Measurements from ENCODE around the gene ZFAND3. TPM values are rescaled to one million over a fixed set of nuclear protein-coding genes. Genes with fewer than 3 reads are reported as not detected.

ZFAND3 gene
- total and polyA plus RNA-seq, 10 of the 15 experiments (the other 5 are each of a cell fraction or from before 2014, with no cell fraction given) = 0.90 to 34.4 (median 16.3) TPM

GRCh38 chr6:37903351-37904340 lies 84.1 kb downstream of the ZFAND3 start:
- no peaks in the 10 kb centered on the region for H3K9me3 ChIP-seq (replicated peaks; ENCODE audit: control insufficient read depth, insufficient read depth, low read length)
- DNase-seq (ENCODE audit: low read depth, low spot score) (no peak), FAIRE-seq (no peak), ATAC-seq (0 out of 3 replicates have a peak, but pooled peaks have one; percentile 21)
- BruUV-seq (replicated peaks) = no TSS peak
- TF ChIP-seq CEBPB (IDR thresholded peaks at IDR 0.05; ENCODE audit: borderline replicate concordance in 1 of 2, low read depth in 2 of 2, low read length in 2 of 2) (no peak), YBX1 (IDR thresholded peaks at IDR 0.05) (no peak), HDGF (IDR thresholded peaks at IDR 0.05) (no peak), MYB (IDR thresholded peaks at IDR 0.05; ENCODE audit: borderline replicate concordance, low read depth, low read length) (no peak), EED (IDR thresholded peaks at IDR 0.05; ENCODE audit: low read depth) (no peak), POLR2AphosphoS5 (IDR thresholded peaks at IDR 0.05; ENCODE audit: low read length) (no peak), BMI1 (IDR thresholded peaks at IDR 0.05; ENCODE audit: borderline replicate concordance) (no peak)
- SMC1A ChIA-PET (ENCODE audit: uncharacterized antibody, unreplicated experiment) = interaction anchor here (0.7 to 1.8 kb wide), 9 partner anchors 9 to 82 kb away, joined by 3 to 9 read pairs (median 4); no protein-coding TSS in a partner anchor
- H2AFZ ChIP-seq (ENCODE audit: control insufficient read depth, low read depth, low read length) = no peak overlapping the region
- H3K4me1 ChIP-seq (ENCODE audit: control insufficient read depth, insufficient read depth, low read length) = no peaks in the 10 kb centered on the region
- H3K79me2 ChIP-seq (ENCODE audit: control insufficient read depth, insufficient read depth, low read length) = peaks cover 43% of the 10 kb centered on the region
- intact Hi-C loops (cut with micrococcal nuclease; ENCODE audit: unreplicated experiment) (no loop called here), in situ Hi-C loops (cut with MboI) (no loop called here)
- CTCF ChIA-PET = interaction anchor here (0.9 to 1.6 kb wide), 6 partner anchors 9 to 591 kb away, joined by 3 to 4 read pairs (median 4); no protein-coding TSS in a partner anchor
- H3K27me3 ChIP-seq (replicated peaks in 1 of 2; ENCODE audit: control insufficient read depth in 2 of 2, insufficient read depth in 2 of 2, low read length in 1 of 2) = no peaks in the 10 kb centered on the region
- no peak overlapping the region for H3K27ac ChIP-seq (ENCODE audit: control insufficient read depth, insufficient read depth)
- H3K4me3 ChIP-seq = no peak overlapping the region
- H3K36me3 ChIP-seq (ENCODE audit: control insufficient read depth in 2 of 2, insufficient read depth in 2 of 2, low read length in 1 of 2) = no peaks in the 10 kb centered on the region; a peak in 1 of 4 replicates
- POLR2A ChIA-PET = no interaction called here
- 82% methylated on average over 9 of the region's 9 CpGs for WGBS (ENCODE audit: insufficient coverage, insufficient replicate concordance, low lambda C conversion rate, missing lambda C conversion rate)
- H3K9ac ChIP-seq (ENCODE audit: control insufficient read depth, insufficient read depth, low read length) = no peak overlapping the region
- no peak overlapping the region for H3K4me2 ChIP-seq (ENCODE audit: control insufficient read depth, insufficient read depth)
- RAD21 ChIA-PET (ENCODE audit: unreplicated experiment) = interaction anchor here (1.0 to 1.1 kb wide), 2 partner anchors 8 to 22 kb away, joined by 3 read pairs; no protein-coding TSS in a partner anchor
- no peaks in the 10 kb centered on the region; the same call in 1 of the 2 replicates for H4K20me1 ChIP-seq (ENCODE audit: control insufficient read depth, insufficient read depth)
